HG03025 (cell line): Measurements from ENCODE around the gene TIAM1.

Experiments
- ATAC-seq: cut with Tn5 transposase; IDR thresholded peaks from one replicate; pipeline ENCODE4 v1.9.1; 2021; ENCODE audit warnings: mild to moderate bottlenecking, moderate library complexity; ENCODE audit not compliant: unreplicated experiment, low FRiP score

The TIAM1 gene

GRCh38 chr21:31145274-31145673 lies 198.8 kb downstream of the TIAM1 start:
- no peak for ATAC-seq

- ATAC-seq: no peak
Measured at GRCh38 chr21:31143036-31143435, 201.0 kb downstream of the TIAM1 start.

- ATAC-seq: no peak
Measured at GRCh38 chr21:31142600-31142999, 201.5 kb downstream of the TIAM1 start.

GRCh38 chr21:31141389-31142000 lies 202.6 kb downstream of the TIAM1 start:
- no peak for ATAC-seq

- no peak for ATAC-seq
Measured at GRCh38 chr21:31140676-31141075, 203.4 kb downstream of the TIAM1 start.

- no peak for ATAC-seq
Measured at GRCh38 chr21:31140025-31140424, 204.0 kb downstream of the TIAM1 start.

GRCh38 chr21:31137960-31138359 lies 206.1 kb downstream of the TIAM1 start:
- no peak for ATAC-seq

GRCh38 chr21:31136891-31137290 lies 207.2 kb downstream of the TIAM1 start:
- ATAC-seq: no peak

- ATAC-seq: no peak
Measured at GRCh38 chr21:31135531-31136184, 208.4 kb downstream of the TIAM1 start.

- no peak for ATAC-seq
Measured at GRCh38 chr21:31133243-31133830, 210.7 kb downstream of the TIAM1 start.

GRCh38 chr21:31132574-31133242 lies 211.4 kb downstream of the TIAM1 start:
- ATAC-seq: no peak

GRCh38 chr21:31130821-31131220 lies 213.2 kb downstream of the TIAM1 start:
- ATAC-seq: no peak

GRCh38 chr21:31128234-31128633 lies 215.8 kb downstream of the TIAM1 start:
- ATAC-seq: no peak

- no peak for ATAC-seq
Measured at GRCh38 chr21:31124010-31124409, 220.1 kb downstream of the TIAM1 start.

GRCh38 chr21:31119199-31119598 lies 224.9 kb downstream of the TIAM1 start:
- no peak for ATAC-seq

GRCh38 chr21:31117128-31117916 lies 226.7 kb downstream of the TIAM1 start:
- no peak for ATAC-seq

GRCh38 chr21:31115249-31115648 lies 228.8 kb downstream of the TIAM1 start:
- no peak for ATAC-seq

GRCh38 chr21:31111093-31111492 lies 233.0 kb downstream of the TIAM1 start:
- ATAC-seq: no peak

- no peak for ATAC-seq
Measured at GRCh38 chr21:31110430-31110829, 233.6 kb downstream of the TIAM1 start.

GRCh38 chr21:31107871-31108270 lies 236.2 kb downstream of the TIAM1 start:
- no peak for ATAC-seq
